CD4-positive, CD25-positive, alpha-beta regulatory T cell (primary cell): ENCODE measurements around the gene HCCS. TPM values are rescaled to one million over a fixed set of nuclear protein-coding genes. Genes with fewer than 3 reads are reported as not detected.

Experiments used
- ATAC-seq, 2 donors: fragments of 150-1000 bp; cut with Tn5 transposase; one replicate each; pipeline ENCODE4 v1.10.0; 2021; ENCODE audit warnings: low read depth in 2 of 2, moderate number of reproducible peaks in 2 of 2, moderate library complexity in 1 of 2
- DNase-seq, 3 donors: peaks; one replicate each; pipeline versions ENCODE4 v3.0.0 to v3.0.0-alpha.2; 2012 to 2022; ENCODE audit warnings: mixed read lengths in 1 of 3
- H3K27ac ChIP-seq: one replicate; pipeline ENCODE4 v1.7.0; 2013; ENCODE audit warnings: mild to moderate bottlenecking, low read length; ENCODE audit not compliant: insufficient read depth, poor library complexity, severe bottlenecking
- H3K27me3 ChIP-seq: one replicate; pipeline ENCODE4 v1.7.0; 2013; ENCODE audit warnings: low read length; ENCODE audit not compliant: control insufficient read depth, insufficient read depth
- H3K36me3 ChIP-seq: one replicate; pipeline ENCODE4 v1.7.0; 2013; ENCODE audit warnings: mild to moderate bottlenecking, low read length, moderate library complexity; ENCODE audit not compliant: control insufficient read depth, insufficient read depth
- H3K4me1 ChIP-seq: 2 replicates; pipeline ENCODE4 v1.7.0; 2013; ENCODE audit warnings: mild to moderate bottlenecking, low read length; ENCODE audit not compliant: insufficient read depth, control insufficient read depth, poor library complexity, severe bottlenecking
- H3K4me3 ChIP-seq: one replicate; pipeline ENCODE4 v1.7.0; 2013; ENCODE audit warnings: low read depth, mild to moderate bottlenecking, low read length, moderate library complexity
- H3K9me3 ChIP-seq, 2 experiments: 1 replicate in 1 of 2; 2 replicates in 1 of 2; pipeline ENCODE4 v1.7.0; 2013; ENCODE audit warnings: low read length in 2 of 2, mild to moderate bottlenecking in 1 of 2, moderate library complexity in 1 of 2; ENCODE audit not compliant: control insufficient read depth in 2 of 2
- H3K27ac Mint-ChIP-seq, 3 donors: one replicate each; pipeline ENCODE4 v1.8.0; 2020 to 2022; ENCODE audit warnings: mild to moderate bottlenecking in 3 of 3, mixed read lengths in 3 of 3, moderate library complexity in 2 of 3
- H3K27me3 Mint-ChIP-seq: one replicate; pipeline ENCODE4 v1.8.0; 2022; ENCODE audit warnings: mild to moderate bottlenecking, mixed read lengths
- H3K36me3 Mint-ChIP-seq: one replicate; pipeline ENCODE4 v1.8.0; 2020; ENCODE audit warnings: mixed read lengths
- H3K4me1 Mint-ChIP-seq, 4 donors: one replicate each; pipeline ENCODE4 v1.8.0; 2020 to 2022; ENCODE audit warnings: mixed read lengths in 4 of 4, mild to moderate bottlenecking in 1 of 4
- H3K4me3 Mint-ChIP-seq, 4 donors: one replicate each; pipeline ENCODE4 v1.8.0; 2020 to 2022; ENCODE audit warnings: mild to moderate bottlenecking in 4 of 4, mixed read lengths in 4 of 4, moderate library complexity in 3 of 4
- H3K9me3 Mint-ChIP-seq, 7 donors: one replicate each; pipeline ENCODE4 v1.8.0; 2020 to 2022; ENCODE audit warnings: mixed read lengths in 7 of 7, mild to moderate bottlenecking in 3 of 7, moderate library complexity in 2 of 7
- polyA plus RNA-seq, 4 donors: library from polyadenylated mRNA; unstranded; fragments of 300-500 nt; fragmentation: Illumina TruSeq; gene quantifications; one replicate each; pipeline ENCODE4 v1.2.3, GENCODE V29; 2021
- total RNA-seq: library from RNA; stranded (reverse); gene quantifications from one replicate; pipeline ENCODE4 v1.2.3, GENCODE V29; 2022

Gene HCCS
- total and polyA plus RNA-seq, 5 donors from 2014 or later, result 7.8 to 29.4 (median 23.0) TPM

GRCh38 chrX:11085305-11085704 is 25.8 kb upstream of the HCCS start:
- H3K9me3 Mint-ChIP-seq, result peaks cover 0 to 11% (median 3%) of the 10 kb centered on the region in 7 donors
- H3K27ac ChIP-seq, result no peak overlapping the region
- H3K4me3 ChIP-seq, result no peak overlapping the region
- H3K36me3 ChIP-seq, result no peaks in the 10 kb centered on the region
- H3K4me3 Mint-ChIP-seq, result no peak overlapping the region
- no peaks in the 10 kb centered on the region for H3K27me3 ChIP-seq
- no peaks in the 10 kb centered on the region for H3K36me3 Mint-ChIP-seq
- DNase-seq (no peak), ATAC-seq (no peak)
- H3K4me1 ChIP-seq, result no peaks in the 10 kb centered on the region
- H3K27ac Mint-ChIP-seq, result no peak overlapping the region
- peaks cover 3 to 7% of the 10 kb centered on the region in 2 experiments for H3K9me3 ChIP-seq
- H3K27me3 Mint-ChIP-seq, result no peaks in the 10 kb centered on the region
- H3K4me1 Mint-ChIP-seq, result no peaks in the 10 kb centered on the region

GRCh38 chrX:11089802-11090201 is 21.3 kb upstream of the HCCS start:
- DNase-seq (no peak), ATAC-seq (no peak)
- Histone ChIP-seq H3K9me3 (peaks cover 10 to 12% of the 10 kb centered on the region in 2 experiments), H3K4me3 (no peak overlapping the region), H3K27ac (no peak overlapping the region), H3K36me3 (no peaks in the 10 kb centered on the region), H3K27me3 (no peaks in the 10 kb centered on the region), H3K4me1 (no peaks in the 10 kb centered on the region)
- no peaks in the 10 kb centered on the region for H3K36me3 Mint-ChIP-seq
- no peaks in the 10 kb centered on the region for H3K4me1 Mint-ChIP-seq
- H3K9me3 Mint-ChIP-seq, result peaks cover 0 to 19% (median 7%) of the 10 kb centered on the region in 7 donors
- H3K27ac Mint-ChIP-seq, result no peak overlapping the region
- H3K27me3 Mint-ChIP-seq, result no peaks in the 10 kb centered on the region
- no peak overlapping the region for H3K4me3 Mint-ChIP-seq

GRCh38 chrX:11097933-11098332 is 13.2 kb upstream of the HCCS start:
- Mint-ChIP-seq H3K27me3 (no peaks in the 10 kb centered on the region), H3K36me3 (no peaks in the 10 kb centered on the region), H3K9me3 (no peaks in the 10 kb centered on the region), H3K4me1 (no peaks in the 10 kb centered on the region), H3K27ac (no peak overlapping the region), H3K4me3 (no peak overlapping the region)
- no peak for ATAC-seq
- Histone ChIP-seq H3K27ac (no peak overlapping the region), H3K4me1 (no peaks in the 10 kb centered on the region), H3K27me3 (no peaks in the 10 kb centered on the region), H3K9me3 (no peaks in the 10 kb centered on the region), H3K4me3 (no peak overlapping the region), H3K36me3 (no peaks in the 10 kb centered on the region)
- no peak for DNase-seq

- H3K27ac ChIP-seq, result no peak overlapping the region
- no peak overlapping the region for H3K4me3 Mint-ChIP-seq
Observed at GRCh38 chrX:11099465-11099864, 11.7 kb upstream of the HCCS start.

GRCh38 chrX:11100281-11101035 is 10.7 kb upstream of the HCCS start:
- no peaks in the 10 kb centered on the region for H3K27me3 Mint-ChIP-seq
- Histone ChIP-seq H3K4me1 (no peaks in the 10 kb centered on the region), H3K4me3 (no peak overlapping the region), H3K27me3 (no peaks in the 10 kb centered on the region), H3K36me3 (no peaks in the 10 kb centered on the region), H3K27ac (no peak overlapping the region), H3K9me3 (no peaks in the 10 kb centered on the region)
- no peak overlapping the region for H3K4me3 Mint-ChIP-seq
- no peaks in the 10 kb centered on the region for H3K9me3 Mint-ChIP-seq
- ATAC-seq (no peak), DNase-seq (peak in 1 of 3 donors; percentile 6)
- H3K4me1 Mint-ChIP-seq, result no peaks in the 10 kb centered on the region
- H3K27ac Mint-ChIP-seq, result no peak overlapping the region
- H3K36me3 Mint-ChIP-seq, result no peaks in the 10 kb centered on the region

More at GRCh38 chrX:11099465-11099864, 11.7 kb upstream of the HCCS start:
- no peak for ATAC-seq
- no peak for DNase-seq
- Mint-ChIP-seq H3K36me3 (no peaks in the 10 kb centered on the region), H3K4me1 (no peaks in the 10 kb centered on the region), H3K27ac (no peak overlapping the region), H3K9me3 (no peaks in the 10 kb centered on the region), H3K27me3 (no peaks in the 10 kb centered on the region)
- no peaks in the 10 kb centered on the region for H3K36me3 ChIP-seq
- no peaks in the 10 kb centered on the region for H3K4me1 ChIP-seq
- H3K27me3 ChIP-seq, result no peaks in the 10 kb centered on the region
- no peaks in the 10 kb centered on the region for H3K9me3 ChIP-seq
- H3K4me3 ChIP-seq, result no peak overlapping the region

DNA sequence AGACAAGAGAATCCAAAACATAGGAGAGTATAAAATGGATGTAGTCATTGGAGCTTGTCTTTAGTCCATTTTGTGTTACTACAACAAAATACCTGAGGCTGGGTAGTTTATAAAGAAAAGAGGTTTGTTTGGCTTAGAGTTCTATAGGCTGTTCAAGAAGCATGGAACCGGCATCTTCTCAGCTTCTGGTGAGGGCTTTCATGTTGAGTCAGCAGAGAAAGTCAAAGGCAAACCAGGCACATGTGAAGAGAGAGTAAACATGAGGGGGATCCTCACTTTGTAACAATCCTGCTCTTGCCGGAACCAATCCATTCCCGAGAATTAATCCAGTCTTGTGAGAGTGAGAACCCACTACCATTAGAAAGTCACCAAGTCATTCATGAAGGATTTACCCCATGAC is 8.1 kb upstream of the HCCS start:
- H3K27ac ChIP-seq, result no peak overlapping the region
- H3K27me3 Mint-ChIP-seq, result no peaks in the 10 kb centered on the region
- H3K27me3 ChIP-seq, result no peaks in the 10 kb centered on the region
- H3K36me3 ChIP-seq, result no peaks in the 10 kb centered on the region
- no peaks in the 10 kb centered on the region for H3K9me3 Mint-ChIP-seq
- H3K9me3 ChIP-seq, result no peaks in the 10 kb centered on the region
- no peaks in the 10 kb centered on the region for H3K4me1 Mint-ChIP-seq
- H3K36me3 Mint-ChIP-seq, result no peaks in the 10 kb centered on the region
- no peak for DNase-seq
- no peak for ATAC-seq
- no peak overlapping the region for H3K27ac Mint-ChIP-seq
- H3K4me3 Mint-ChIP-seq, result no peak overlapping the region
- no peak overlapping the region for H3K4me3 ChIP-seq
- no peaks in the 10 kb centered on the region for H3K4me1 ChIP-seq

GRCh38 chrX:11103751-11104150 is 7.4 kb upstream of the HCCS start:
- H3K4me3 ChIP-seq, result no peak overlapping the region
- no peak for DNase-seq
- ATAC-seq, result no peak
- no peaks in the 10 kb centered on the region for H3K36me3 ChIP-seq
- H3K27ac ChIP-seq, result no peak overlapping the region
- H3K27me3 ChIP-seq, result no peaks in the 10 kb centered on the region
- no peaks in the 10 kb centered on the region for H3K9me3 ChIP-seq
- no peaks in the 10 kb centered on the region for H3K27me3 Mint-ChIP-seq
- H3K4me1 ChIP-seq, result no peaks in the 10 kb centered on the region
- no peaks in the 10 kb centered on the region for H3K4me1 Mint-ChIP-seq
- no peak overlapping the region for H3K27ac Mint-ChIP-seq
- H3K4me3 Mint-ChIP-seq, result no peak overlapping the region
- H3K9me3 Mint-ChIP-seq, result no peaks in the 10 kb centered on the region
- no peaks in the 10 kb centered on the region for H3K36me3 Mint-ChIP-seq

GRCh38 chrX:11105080-11105479 is 6.1 kb upstream of the HCCS start:
- Histone ChIP-seq H3K9me3 (no peaks in the 10 kb centered on the region), H3K4me3 (no peak overlapping the region), H3K36me3 (no peaks in the 10 kb centered on the region), H3K4me1 (no peaks in the 10 kb centered on the region), H3K27ac (no peak overlapping the region), H3K27me3 (no peaks in the 10 kb centered on the region)
- Mint-ChIP-seq H3K36me3 (no peaks in the 10 kb centered on the region), H3K4me1 (no peaks in the 10 kb centered on the region), H3K27me3 (no peaks in the 10 kb centered on the region), H3K9me3 (no peaks in the 10 kb centered on the region), H3K27ac (no peak overlapping the region), H3K4me3 (no peak overlapping the region)
- DNase-seq (no peak), ATAC-seq (no peak)
